ENCODE data around the gene CDK14.

DNA sequence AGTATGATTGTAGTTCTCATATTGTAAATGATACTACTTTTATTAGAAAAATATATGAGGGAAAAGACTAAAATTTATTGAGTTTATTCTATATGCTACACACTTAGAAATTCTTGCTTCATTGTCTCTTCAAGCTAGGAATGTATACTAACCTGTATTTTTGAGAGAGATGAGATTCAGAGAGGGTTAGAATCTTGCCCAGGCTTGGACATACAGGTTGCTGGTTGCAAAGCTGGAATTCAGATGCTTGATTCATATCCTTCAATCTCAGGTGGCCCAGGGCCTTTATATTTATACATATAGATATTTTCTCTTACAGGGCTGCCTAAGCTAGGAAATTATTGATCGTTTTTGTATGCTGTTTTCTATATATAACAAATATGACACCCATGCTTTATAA lies 324.2 kb downstream of the CDK14 start:
- TF ChIP-seq POLR2A (IDR thresholded peaks at IDR 0.05; ENCODE audit: control extremely low read depth in 1 of 2, low read depth in 2 of 2, low read length in 2 of 2) (no peak), JUND (IDR thresholded peaks at IDR 0.05; ENCODE audit: low read length) (no peak), SUZ12 (IDR thresholded peaks at IDR 0.05; ENCODE audit: low read length) (no peak), CTCF (IDR thresholded peaks at IDR 0.05; ENCODE audit: control extremely low read depth in 1 of 3, insufficient read depth in 1 of 3, low read depth in 1 of 3, low read length in 3 of 3) (no peak), EZH2 (IDR thresholded peaks at IDR 0.05; ENCODE audit: low read depth, low read length, severe bottlenecking) (no peak), RXRA (IDR thresholded peaks at IDR 0.05; ENCODE audit: insufficient read depth, low read depth, low read length) (no peak), SIX5 (IDR thresholded peaks at IDR 0.05; ENCODE audit: low read depth, low read length) (no peak), PHF8 (conservative IDR thresholded peaks at IDR 0.05; ENCODE audit: low read depth, low read length) (no peak), SP1 (IDR thresholded peaks at IDR 0.05; ENCODE audit: low read depth, low read length) (no peak), TEAD4 (IDR thresholded peaks at IDR 0.05; ENCODE audit: low read depth, low read length) (no peak), SIN3A (conservative IDR thresholded peaks at IDR 0.05 in 1 of 2, IDR thresholded peaks at IDR 0.05 in 1 of 2; ENCODE audit: low read depth in 1 of 2, low read length in 2 of 2) (no peak), EGR1 (IDR thresholded peaks at IDR 0.05; ENCODE audit: borderline replicate concordance, low read depth, low read length) (no peak), HDAC2 (IDR thresholded peaks at IDR 0.05; ENCODE audit: borderline replicate concordance in 1 of 2, low read depth in 2 of 2, low read length in 2 of 2) (no peak)
- TF ChIP-seq, protein P1, sequence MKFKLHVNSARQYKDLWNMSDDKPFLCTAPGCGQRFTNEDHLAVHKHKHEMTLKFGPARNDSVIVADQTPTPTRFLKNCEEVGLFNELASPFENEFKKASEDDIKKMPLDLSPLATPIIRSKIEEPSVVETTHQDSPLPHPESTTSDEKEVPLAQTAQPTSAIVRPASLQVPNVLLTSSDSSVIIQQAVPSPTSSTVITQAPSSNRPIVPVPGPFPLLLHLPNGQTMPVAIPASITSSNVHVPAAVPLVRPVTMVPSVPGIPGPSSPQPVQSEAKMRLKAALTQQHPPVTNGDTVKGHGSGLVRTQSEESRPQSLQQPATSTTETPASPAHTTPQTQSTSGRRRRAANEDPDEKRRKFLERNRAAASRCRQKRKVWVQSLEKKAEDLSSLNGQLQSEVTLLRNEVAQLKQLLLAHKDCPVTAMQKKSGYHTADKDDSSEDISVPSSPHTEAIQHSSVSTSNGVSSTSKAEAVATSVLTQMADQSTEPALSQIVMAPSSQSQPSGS (IDR thresholded peaks at IDR 0.05; ENCODE audit: low read length): no peak
